OCI-LY3 (cell line): ENCODE measurements around the gene SYAP1.
A peak's percentile ranks its signal among the peaks of the same experiment; 100 is the strongest.
"Not testable (repeated sequence)": the region's sequence is repeated elsewhere in the genome, so short reads cannot be mapped to it uniquely, and the experiment has no call there.

Experiments used
- H2AFZ ChIP-seq: fragments of 200-600, 300-600 bp; shearing (Covaris generic); 2 replicates; pipeline ENCODE4 v1.6.0; 2014; ENCODE audit warnings: antibody characterized with exemption, low read depth, low read length
- H3K27ac ChIP-seq: fragments of 200-600, 300-600 bp; sonication (generic); 2 replicates; pipeline ENCODE4 v1.5.1; 2014; ENCODE audit warnings: mild to moderate bottlenecking, low read length, moderate library complexity, mixed read lengths
- H3K27me3 ChIP-seq: fragments of 200-600, 300-600 bp; sonication (generic); 2 replicates; pipeline ENCODE4 v1.6.1; 2014; ENCODE audit warnings: low read depth, low read length, mixed read lengths
- H3K36me3 ChIP-seq: fragments of 200-600, 300-600 bp; sonication (generic); replicated peaks from 2 replicates; pipeline ENCODE3; 2014; ENCODE audit warnings: low read depth, low read length, mixed read lengths
- H3K4me1 ChIP-seq: fragments of 300-600, 200-600 bp; sonication (generic); 2 replicates; pipeline ENCODE4 v1.6.1; 2014; ENCODE audit warnings: low read length, mixed read lengths
- H3K4me2 ChIP-seq: fragments of 200-600, 300-600 bp; sonication (generic); 2 replicates; pipeline ENCODE4 v1.6.1; 2014; ENCODE audit warnings: low read length, mixed read lengths
- H3K4me3 ChIP-seq: fragments of 300-600, 200-600 bp; sonication (generic); 2 replicates; pipeline ENCODE4 v1.5.1; 2014; ENCODE audit warnings: antibody characterized with exemption, mild to moderate bottlenecking, low read length, moderate library complexity
- H3K79me2 ChIP-seq: fragments of 300-600, 200-600 bp; shearing (Covaris generic); 2 replicates; pipeline ENCODE4 v1.6.1; 2014; ENCODE audit warnings: mild to moderate bottlenecking, low read length, mixed read lengths
- H3K9ac ChIP-seq: fragments of 300-600, 200-600 bp; shearing (Covaris generic); 2 replicates; pipeline ENCODE4 v1.6.0; 2014; ENCODE audit warnings: mild to moderate bottlenecking, low read length, moderate library complexity
- H3K9me3 ChIP-seq: fragments of 200-600, 300-600 bp; shearing (Covaris generic); 2 replicates; pipeline ENCODE4 v1.6.1; 2014; ENCODE audit warnings: low read length, mixed read lengths; ENCODE audit not compliant: insufficient read depth
- H4K20me1 ChIP-seq: fragments of 200-600, 300-600 bp; sonication (generic); 2 replicates; pipeline ENCODE4 v1.6.1; 2016; ENCODE audit warnings: low read length, mixed read lengths; ENCODE audit not compliant: insufficient read depth
- EZH2phosphoT487 ChIP-seq: fragments of 200-600 bp; shearing (Covaris generic); IDR thresholded peaks from 2 replicates; pipeline ENCODE4 v1.6.1; 2018; ENCODE audit warnings: antibody characterized with exemption, mixed run types, low read depth
- TF ChIP-seq, protein P1 (sequence below): fragments of 200-600, 300-600 bp; sonication (generic); IDR thresholded peaks from 2 replicates; pipeline ENCODE4 v1.5.1; 2014; ENCODE audit warnings: antibody characterized with exemption, low read length, low read depth

Gene SYAP1

DNA sequence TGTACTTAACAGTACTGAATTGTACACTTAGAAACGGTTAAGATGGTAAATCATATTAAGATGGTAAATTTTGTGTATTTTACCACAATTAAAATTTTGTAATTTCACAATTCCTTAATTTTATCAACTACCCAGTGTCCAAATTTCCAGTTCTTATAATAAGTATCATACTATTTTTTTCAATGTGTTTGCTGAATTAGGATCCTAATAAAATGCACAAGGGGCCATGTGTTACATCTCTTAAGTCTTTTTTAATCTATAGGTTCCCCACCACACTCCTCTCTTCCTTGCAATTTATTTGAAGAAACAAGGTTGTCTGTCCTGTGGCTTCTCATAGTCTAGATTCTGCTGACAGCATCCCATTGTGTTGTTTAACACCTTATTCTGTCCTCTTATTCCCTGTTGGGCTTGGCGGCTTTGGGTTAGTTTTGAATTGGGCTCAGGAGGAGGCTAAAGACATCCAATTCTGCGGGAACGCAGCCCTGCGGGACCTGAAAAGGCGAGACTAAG is 533 bp upstream of the SYAP1 start:
- peak overlapping the region; percentile 97 for H2AFZ ChIP-seq

DNA sequence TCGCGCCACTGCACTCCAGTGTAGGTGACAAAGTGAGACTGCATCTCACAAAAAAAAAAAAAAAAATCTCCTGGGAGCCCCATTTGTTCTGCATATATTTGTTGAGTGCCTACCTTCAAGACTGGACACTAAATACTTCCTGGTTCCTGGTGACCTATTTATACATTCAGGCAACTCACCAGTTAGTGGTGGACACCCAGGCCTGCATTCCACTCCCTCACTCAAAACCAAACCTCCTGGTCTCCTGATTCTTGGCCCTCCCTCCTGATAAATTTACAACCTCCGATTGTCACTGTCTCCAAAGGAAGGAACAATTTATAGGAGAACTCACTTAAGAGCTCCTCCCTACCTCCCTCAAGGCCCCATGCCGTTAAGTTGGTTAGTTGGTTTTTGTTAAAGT is 3.1 kb downstream of the SYAP1 start:
- Histone ChIP-seq H3K27me3 (no peaks in the 10 kb centered on the region), H3K9ac (no peak overlapping the region), H2AFZ (no peak overlapping the region), H3K27ac (no peak overlapping the region), H3K79me2 (peaks cover 60% of the 10 kb centered on the region), H3K9me3 (no peaks in the 10 kb centered on the region), H3K36me3 (no peaks in the 10 kb centered on the region), H3K4me2 (no peak overlapping the region), H3K4me3 (no peak overlapping the region), H4K20me1 (no peaks in the 10 kb centered on the region; the same call in 1 of the 2 replicates), H3K4me1 (peaks cover 10% of the 10 kb centered on the region)
- TF ChIP-seq, protein P1, sequence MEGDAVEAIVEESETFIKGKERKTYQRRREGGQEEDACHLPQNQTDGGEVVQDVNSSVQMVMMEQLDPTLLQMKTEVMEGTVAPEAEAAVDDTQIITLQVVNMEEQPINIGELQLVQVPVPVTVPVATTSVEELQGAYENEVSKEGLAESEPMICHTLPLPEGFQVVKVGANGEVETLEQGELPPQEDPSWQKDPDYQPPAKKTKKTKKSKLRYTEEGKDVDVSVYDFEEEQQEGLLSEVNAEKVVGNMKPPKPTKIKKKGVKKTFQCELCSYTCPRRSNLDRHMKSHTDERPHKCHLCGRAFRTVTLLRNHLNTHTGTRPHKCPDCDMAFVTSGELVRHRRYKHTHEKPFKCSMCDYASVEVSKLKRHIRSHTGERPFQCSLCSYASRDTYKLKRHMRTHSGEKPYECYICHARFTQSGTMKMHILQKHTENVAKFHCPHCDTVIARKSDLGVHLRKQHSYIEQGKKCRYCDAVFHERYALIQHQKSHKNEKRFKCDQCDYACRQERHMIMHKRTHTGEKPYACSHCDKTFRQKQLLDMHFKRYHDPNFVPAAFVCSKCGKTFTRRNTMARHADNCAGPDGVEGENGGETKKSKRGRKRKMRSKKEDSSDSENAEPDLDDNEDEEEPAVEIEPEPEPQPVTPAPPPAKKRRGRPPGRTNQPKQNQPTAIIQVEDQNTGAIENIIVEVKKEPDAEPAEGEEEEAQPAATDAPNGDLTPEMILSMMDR: no peak
- TF ChIP-seq EZH2phosphoT487: no peak

More for the DNA sequence above, 533 bp upstream of the SYAP1 start:
- TF ChIP-seq, protein P1: no peak
- no peak for TF ChIP-seq EZH2phosphoT487
- no peaks in the 10 kb centered on the region for H3K36me3 ChIP-seq
- no peaks in the 10 kb centered on the region for H4K20me1 ChIP-seq
- H3K27me3 ChIP-seq: no peaks in the 10 kb centered on the region
- peak overlapping the region; percentile 100 for H3K4me3 ChIP-seq
- peak overlapping the region; percentile 86 for H3K4me2 ChIP-seq
- H3K27ac ChIP-seq: 0 out of 2 replicates have a peak overlapping the region, but pooled peaks have one; percentile 3
- H3K9ac ChIP-seq: peak overlapping the region; percentile 83
- no peaks in the 10 kb centered on the region for H3K9me3 ChIP-seq
- H3K4me1 ChIP-seq: peaks cover 6% of the 10 kb centered on the region; the same call in 1 of the 2 replicates
- H3K79me2 ChIP-seq: peaks cover 42% of the 10 kb centered on the region

DNA sequence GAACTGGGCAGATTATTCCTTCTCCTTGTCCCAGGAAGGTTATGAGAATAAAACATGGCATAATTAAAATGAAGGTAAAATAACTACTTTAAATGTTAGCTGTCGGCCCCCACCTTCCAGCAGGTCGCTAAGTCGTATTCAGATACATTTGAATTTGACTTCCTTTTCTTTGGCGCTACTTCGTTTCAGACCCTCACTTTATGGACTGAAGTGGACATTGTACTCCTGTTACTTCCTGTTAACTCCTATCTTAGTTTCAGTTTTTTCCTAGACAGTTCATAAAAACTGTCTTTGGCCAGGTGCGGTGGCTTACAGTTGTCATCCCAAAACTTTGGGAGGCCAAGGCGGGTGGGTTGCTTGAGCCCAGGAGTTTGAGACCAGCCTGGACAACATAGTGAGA is 5.7 kb downstream of the SYAP1 start:
- Histone ChIP-seq H3K4me3 (no peak overlapping the region), H3K27me3 (no peaks in the 10 kb centered on the region), H4K20me1 (no peaks in the 10 kb centered on the region; the same call in 1 of the 2 replicates), H3K36me3 (no peaks in the 10 kb centered on the region), H3K4me1 (peaks cover 7% of the 10 kb centered on the region), H3K9ac (no peak overlapping the region), H3K27ac (no peak overlapping the region), H3K9me3 (no peaks in the 10 kb centered on the region), H3K4me2 (no peak overlapping the region), H2AFZ (no peak overlapping the region), H3K79me2 (peaks cover 57% of the 10 kb centered on the region)
- TF ChIP-seq, protein P1: no peak
- no peak for TF ChIP-seq EZH2phosphoT487

DNA sequence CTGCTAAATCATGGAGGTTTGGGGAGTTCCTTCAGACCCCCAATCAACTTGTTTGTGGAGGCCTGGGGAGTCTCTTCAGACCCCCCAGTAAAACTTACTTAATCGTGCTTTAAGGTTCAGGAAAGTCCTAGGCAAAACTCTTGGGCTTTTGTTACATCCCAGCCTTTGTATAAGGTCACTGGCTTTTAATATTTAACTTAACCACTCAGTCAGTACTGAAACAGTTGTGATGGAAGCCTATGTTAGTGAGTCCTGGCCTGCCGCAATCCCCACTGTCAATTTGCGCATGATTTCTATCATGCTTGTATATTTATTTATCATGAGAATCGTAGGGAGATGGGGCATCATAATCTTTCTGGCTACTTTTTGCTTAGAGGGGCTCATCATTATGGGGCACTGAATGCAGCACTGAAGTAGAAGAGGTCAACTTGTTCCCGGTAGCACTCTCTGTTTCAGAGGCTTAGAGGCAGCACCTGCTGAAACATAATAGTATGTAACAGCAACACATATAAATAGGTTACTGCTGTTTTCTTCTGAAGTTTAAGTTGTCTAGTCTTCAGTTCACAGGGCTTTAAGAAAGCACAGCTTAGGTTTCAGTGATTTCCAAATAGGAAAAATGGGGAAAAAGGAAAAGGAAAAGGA is 7.1 kb downstream of the SYAP1 start:
- H3K9ac ChIP-seq, H3K27ac ChIP-seq, H3K36me3 ChIP-seq, H3K4me1 ChIP-seq, H3K4me3 ChIP-seq, H3K4me2 ChIP-seq, H3K27me3 ChIP-seq, H3K9me3 ChIP-seq, H2AFZ ChIP-seq, H4K20me1 ChIP-seq: not testable (repeated sequence)
- peaks cover 43% of the 10 kb centered on the region for H3K79me2 ChIP-seq
